ENCODE data around the gene RETREG3.

GRCh38 chr17:42574463-42574862 lies 34.7 kb downstream of the RETREG3 start:
- TF ChIP-seq CTCF (IDR thresholded peaks at IDR 0.05): no peak
- no peak for TF ChIP-seq EZH2 (IDR thresholded peaks at IDR 0.05; ENCODE audit: borderline replicate concordance, insufficient read depth, low read depth, low read length, poor library complexity, severe bottlenecking)

Data from B cell (primary cell).